ENCODE data around the gene CACNA1A. TPM values are rescaled to one million over a fixed set of nuclear protein-coding genes. Genes with fewer than 3 reads are reported as not detected.
"Not testable (repeated sequence)": the region's sequence is repeated elsewhere in the genome, so short reads cannot be mapped to it uniquely, and the experiment has no call there.

The CACNA1A gene
- total RNA-seq, 1 experiment from 2014 or later, result 0.86 TPM

- peak; percentile 59 for DNase-seq (ENCODE audit: low read depth)
These were observed 298.9 kb downstream of the CACNA1A start for GRCh38 chr19:13207237-13207845.

GRCh38 chr19:13206587-13206986, 299.7 kb downstream of the CACNA1A start:
- DNase-seq (ENCODE audit: low read depth), result peak; percentile 5

GRCh38 chr19:13202112-13202511, 304.2 kb downstream of the CACNA1A start:
- DNase-seq (ENCODE audit: low read depth), result not testable (repeated sequence)

GRCh38 chr19:13198634-13199033, 307.6 kb downstream of the CACNA1A start:
- DNase-seq (ENCODE audit: low read depth), result no peak

- DNase-seq (ENCODE audit: low read depth), result no peak
These were observed 310.6 kb downstream of the CACNA1A start for GRCh38 chr19:13195678-13196077.

- DNase-seq (ENCODE audit: low read depth), result no peak
These were observed 315.3 kb downstream of the CACNA1A start for GRCh38 chr19:13190781-13191540.

GRCh38 chr19:13189600-13189999, 316.7 kb downstream of the CACNA1A start:
- no peak for DNase-seq (ENCODE audit: low read depth)

GRCh38 chr19:13187419-13187818, 318.9 kb downstream of the CACNA1A start:
- DNase-seq (ENCODE audit: low read depth), result no peak

- not testable (repeated sequence) for DNase-seq (ENCODE audit: low read depth)
These were observed 319.6 kb downstream of the CACNA1A start for GRCh38 chr19:13186688-13187087.

GRCh38 chr19:13185763-13186657, 320.3 kb downstream of the CACNA1A start:
- not testable (repeated sequence) for DNase-seq (ENCODE audit: low read depth)

- DNase-seq (ENCODE audit: low read depth), result not testable (repeated sequence)
These were observed 321.4 kb downstream of the CACNA1A start for GRCh38 chr19:13184926-13185325.

- no peak for DNase-seq (ENCODE audit: low read depth)
These were observed 324.4 kb downstream of the CACNA1A start for GRCh38 chr19:13181747-13182388.

GRCh38 chr19:13178291-13178690, 328.0 kb downstream of the CACNA1A start:
- DNase-seq (ENCODE audit: low read depth), result not testable (repeated sequence)

GRCh38 chr19:13177584-13177983, 328.7 kb downstream of the CACNA1A start:
- not testable (repeated sequence) for DNase-seq (ENCODE audit: low read depth)

- no peak for DNase-seq (ENCODE audit: low read depth)
These were observed 329.9 kb downstream of the CACNA1A start for GRCh38 chr19:13176345-13176744.

- DNase-seq (ENCODE audit: low read depth), result no peak
These were observed 333.0 kb downstream of the CACNA1A start for GRCh38 chr19:13173139-13173737.

- DNase-seq (ENCODE audit: low read depth), result peak; percentile 90
These were observed 333.7 kb downstream of the CACNA1A start for GRCh38 chr19:13172346-13173138.

GRCh38 chr19:13171146-13171545, 335.1 kb downstream of the CACNA1A start:
- no peak for DNase-seq (ENCODE audit: low read depth)

GRCh38 chr19:13169769-13170168, 336.5 kb downstream of the CACNA1A start:
- DNase-seq (ENCODE audit: low read depth), result peak; percentile 59

GRCh38 chr19:13166151-13166550, 340.1 kb downstream of the CACNA1A start:
- not testable (repeated sequence) for DNase-seq (ENCODE audit: low read depth)

Data from LHCN-M2 (cell line).